HG03469 (cell line): ENCODE measurements around the gene FBXL7.

ENCODE experiments used
- ATAC-seq: cut with Tn5 transposase; IDR thresholded peaks from one replicate; pipeline ENCODE4 v1.9.1; 2021; ENCODE audit warnings: mild to moderate bottlenecking, moderate library complexity, moderate number of reproducible peaks; ENCODE audit not compliant: unreplicated experiment

The FBXL7 gene

GRCh38 chr5:15647251-15647650 lies 147.3 kb downstream of the FBXL7 start:
- no peak for ATAC-seq

GRCh38 chr5:15650266-15650665 lies 150.3 kb downstream of the FBXL7 start:
- no peak for ATAC-seq

GRCh38 chr5:15654779-15655178 lies 154.8 kb downstream of the FBXL7 start:
- no peak for ATAC-seq

- no peak for ATAC-seq
Measured at GRCh38 chr5:15655683-15656082, 155.7 kb downstream of the FBXL7 start.

- ATAC-seq: no peak
Measured at GRCh38 chr5:15664961-15665360, 165.0 kb downstream of the FBXL7 start.

GRCh38 chr5:15669826-15670225 lies 169.8 kb downstream of the FBXL7 start:
- ATAC-seq: no peak

- no peak for ATAC-seq
Measured at GRCh38 chr5:15674716-15675115, 174.7 kb downstream of the FBXL7 start.

GRCh38 chr5:15676591-15676990 lies 176.6 kb downstream of the FBXL7 start:
- no peak for ATAC-seq

- no peak for ATAC-seq
Measured at GRCh38 chr5:15679161-15679560, 179.2 kb downstream of the FBXL7 start.

GRCh38 chr5:15680455-15680854 lies 180.5 kb downstream of the FBXL7 start:
- no peak for ATAC-seq

GRCh38 chr5:15682122-15682521 lies 182.1 kb downstream of the FBXL7 start:
- ATAC-seq: no peak

GRCh38 chr5:15682566-15682965 lies 182.6 kb downstream of the FBXL7 start:
- no peak for ATAC-seq

GRCh38 chr5:15683332-15683731 lies 183.4 kb downstream of the FBXL7 start:
- no peak for ATAC-seq

GRCh38 chr5:15687401-15687800 lies 187.4 kb downstream of the FBXL7 start:
- no peak for ATAC-seq

- no peak for ATAC-seq
Measured at GRCh38 chr5:15689836-15690235, 189.9 kb downstream of the FBXL7 start.

GRCh38 chr5:15690611-15691010 lies 190.6 kb downstream of the FBXL7 start:
- no peak for ATAC-seq

- ATAC-seq: no peak
Measured at GRCh38 chr5:15691521-15691920, 191.5 kb downstream of the FBXL7 start.

GRCh38 chr5:15692706-15693381 lies 192.9 kb downstream of the FBXL7 start:
- no peak for ATAC-seq

GRCh38 chr5:15693382-15693728 lies 193.4 kb downstream of the FBXL7 start:
- ATAC-seq: no peak

- ATAC-seq: no peak
Measured at GRCh38 chr5:15693933-15694332, 194.0 kb downstream of the FBXL7 start.

GRCh38 chr5:15694696-15695214 lies 194.8 kb downstream of the FBXL7 start:
- ATAC-seq: no peak

GRCh38 chr5:15695215-15695731 lies 195.3 kb downstream of the FBXL7 start:
- ATAC-seq: no peak

- no peak for ATAC-seq
Measured at GRCh38 chr5:15700373-15700772, 200.4 kb downstream of the FBXL7 start.
